Neural cell (in vitro differentiated cells): ENCODE measurements around the gene VPS37B. TPM values are rescaled to one million over a fixed set of nuclear protein-coding genes. Genes with fewer than 3 reads are reported as not detected.
A peak's percentile ranks its signal among the peaks of the same experiment; 100 is the strongest.

Experiments
- H2AFZ ChIP-seq: fragments of 200-600, 300-800 bp; sonication (generic), shearing (Covaris generic); 2 replicates; pipeline ENCODE4 v1.6.0; 2014; ENCODE audit warnings: low read depth, mild to moderate bottlenecking, antibody characterized with exemption, low read length, moderate library complexity
- H3F3A ChIP-seq: fragments of 200-600 bp; shearing (Covaris generic); 2 replicates; pipeline ENCODE4 v1.6.1; 2016; ENCODE audit warnings: mild to moderate bottlenecking, moderate library complexity, mixed read lengths, antibody characterized with exemption, low read length; ENCODE audit not compliant: insufficient read depth, poor library complexity, severe bottlenecking
- H3K27ac ChIP-seq: fragments of 200-600, 300-800 bp; sonication (generic), shearing (Covaris generic); 2 replicates; pipeline ENCODE4 v1.5.1; 2014; ENCODE audit warnings: mild to moderate bottlenecking, low read length, moderate library complexity
- H3K27me3 ChIP-seq: fragments of 300-800, 200-600 bp; sonication (generic), shearing (Covaris generic); 2 replicates; pipeline ENCODE4 v1.6.0; 2014; ENCODE audit warnings: mild to moderate bottlenecking, low read depth, low read length, moderate library complexity; ENCODE audit not compliant: insufficient read depth
- H3K36me3 ChIP-seq: fragments of 300-800, 200-600 bp; sonication (generic), shearing (Covaris generic); 2 replicates; pipeline ENCODE4 v1.5.1; 2014; ENCODE audit warnings: mild to moderate bottlenecking, antibody characterized with exemption, low read length, moderate library complexity; ENCODE audit not compliant: insufficient read depth
- H3K4me2 ChIP-seq: fragments of 300-800, 200-600 bp; sonication (generic), shearing (Covaris generic); 2 replicates; pipeline ENCODE4 v1.6.0; 2014; ENCODE audit warnings: mild to moderate bottlenecking, low read length
- H3K4me3 ChIP-seq: fragments of 300-800, 200-600 bp; sonication (generic), shearing (Covaris generic); 2 replicates; pipeline ENCODE4 v1.5.1; 2014; ENCODE audit warnings: mild to moderate bottlenecking, low read length, moderate library complexity
- H3K79me2 ChIP-seq: fragments of 200-600 bp; shearing (Covaris generic); replicated peaks from 2 replicates; pipeline ENCODE4 v1.6.0; 2014; ENCODE audit warnings: mild to moderate bottlenecking, low read length, moderate library complexity; ENCODE audit not compliant: insufficient read depth
- H3K9ac ChIP-seq: fragments of 300-800, 200-600 bp; sonication (generic), shearing (Covaris generic); 2 replicates; pipeline ENCODE4 v1.6.1; 2016; ENCODE audit warnings: mild to moderate bottlenecking, low read length, mixed read lengths
- H3K9me2 ChIP-seq: fragments of 200-600 bp; shearing (Covaris generic); 2 replicates; pipeline ENCODE4 v1.6.1; 2016; ENCODE audit warnings: mild to moderate bottlenecking, low read length, mixed read lengths; ENCODE audit not compliant: insufficient read depth
- H3K9me3 ChIP-seq: fragments of 200-600, 300-800 bp; sonication (generic), shearing (Covaris generic); 2 replicates; pipeline ENCODE4 v1.6.1; 2016; ENCODE audit warnings: mild to moderate bottlenecking, mixed run types, low read length, moderate library complexity, mixed read lengths
- H4K20me1 ChIP-seq: fragments of 200-600 bp; shearing (Covaris generic); 2 replicates; pipeline ENCODE4 v1.6.1; 2016; ENCODE audit warnings: mild to moderate bottlenecking, mixed run types; ENCODE audit not compliant: insufficient read depth
- EP300 ChIP-seq: fragments of 450-650 bp; conservative IDR thresholded peaks from 2 replicates; pipeline ENCODE4 v1.6.1; 2014; ENCODE audit warnings: antibody characterized with exemption, mild to moderate bottlenecking, moderate library complexity; ENCODE audit not compliant: poor library complexity, severe bottlenecking
- EZH2 ChIP-seq: fragments of 200-600, 300-800 bp; shearing (Covaris generic), sonication (generic); IDR thresholded peaks from 2 replicates; pipeline ENCODE4 v1.6.1; 2014; ENCODE audit warnings: antibody characterized with exemption, low read length, borderline replicate concordance, mild to moderate bottlenecking; ENCODE audit not compliant: insufficient read depth, poor library complexity, severe bottlenecking
- POLR2AphosphoS5 ChIP-seq: IDR thresholded peaks from 2 replicates; pipeline ENCODE4 v1.6.1; 2012
- RAD21 ChIP-seq: fragments of 450-650 bp; conservative IDR thresholded peaks from 2 replicates; pipeline ENCODE4 v1.6.1; 2014; ENCODE audit warnings: antibody characterized with exemption, mild to moderate bottlenecking, moderate library complexity
- REST ChIP-seq: IDR thresholded peaks from 2 replicates; pipeline ENCODE4 v1.6.1; 2012; ENCODE audit warnings: borderline replicate concordance
- TAF1 ChIP-seq: IDR thresholded peaks from 2 replicates; pipeline ENCODE4 v1.6.1; 2012; ENCODE audit warnings: low read depth
- polyA plus RNA-seq: library from polyadenylated mRNA; depleted of rRNA; stranded (reverse); fragments of >200 nt; gene quantifications from 2 replicates; pipeline ENCODE4 v1.2.3, GENCODE V29; 2014
- TF ChIP-seq, protein P1 (sequence below): fragments of 450-650 bp; IDR thresholded peaks from 2 replicates; pipeline ENCODE4 v1.5.1; 2014; ENCODE audit warnings: antibody characterized with exemption, mild to moderate bottlenecking, moderate library complexity; ENCODE audit not compliant: poor library complexity, severe bottlenecking

Gene VPS37B
- polyA plus RNA-seq, 1 donor from 2014 or later = 30.2 TPM

- Histone ChIP-seq H3K9me2 (no peaks in the 10 kb centered on the region), H3K27ac (no peak overlapping the region), H3K27me3 (no peaks in the 10 kb centered on the region), H3K4me2 (no peak overlapping the region), H3K4me3 (no peak overlapping the region), H3F3A (no peaks in the 10 kb centered on the region), H3K79me2 (no peaks in the 10 kb centered on the region), H3K9me3 (no peaks in the 10 kb centered on the region), H3K36me3 (no peaks in the 10 kb centered on the region), H2AFZ (no peak overlapping the region), H3K9ac (no peak overlapping the region), H4K20me1 (no peaks in the 10 kb centered on the region)
- TF ChIP-seq EZH2 = no peak
- no peak for TF ChIP-seq REST
- no peak for TF ChIP-seq EP300
- TF ChIP-seq, protein P1, sequence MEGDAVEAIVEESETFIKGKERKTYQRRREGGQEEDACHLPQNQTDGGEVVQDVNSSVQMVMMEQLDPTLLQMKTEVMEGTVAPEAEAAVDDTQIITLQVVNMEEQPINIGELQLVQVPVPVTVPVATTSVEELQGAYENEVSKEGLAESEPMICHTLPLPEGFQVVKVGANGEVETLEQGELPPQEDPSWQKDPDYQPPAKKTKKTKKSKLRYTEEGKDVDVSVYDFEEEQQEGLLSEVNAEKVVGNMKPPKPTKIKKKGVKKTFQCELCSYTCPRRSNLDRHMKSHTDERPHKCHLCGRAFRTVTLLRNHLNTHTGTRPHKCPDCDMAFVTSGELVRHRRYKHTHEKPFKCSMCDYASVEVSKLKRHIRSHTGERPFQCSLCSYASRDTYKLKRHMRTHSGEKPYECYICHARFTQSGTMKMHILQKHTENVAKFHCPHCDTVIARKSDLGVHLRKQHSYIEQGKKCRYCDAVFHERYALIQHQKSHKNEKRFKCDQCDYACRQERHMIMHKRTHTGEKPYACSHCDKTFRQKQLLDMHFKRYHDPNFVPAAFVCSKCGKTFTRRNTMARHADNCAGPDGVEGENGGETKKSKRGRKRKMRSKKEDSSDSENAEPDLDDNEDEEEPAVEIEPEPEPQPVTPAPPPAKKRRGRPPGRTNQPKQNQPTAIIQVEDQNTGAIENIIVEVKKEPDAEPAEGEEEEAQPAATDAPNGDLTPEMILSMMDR = no peak
Measured at GRCh38 chr12:122864894-122865253, 31.1 kb downstream of the VPS37B start.

GRCh38 chr12:122862872-122863701 lies 32.8 kb downstream of the VPS37B start:
- H3K4me3 ChIP-seq = no peak overlapping the region
- TF ChIP-seq RAD21 (no peak), POLR2AphosphoS5 (peak; percentile 6)
- H3K27me3 ChIP-seq = no peaks in the 10 kb centered on the region
- H4K20me1 ChIP-seq = no peaks in the 10 kb centered on the region
- no peak overlapping the region for H3K9ac ChIP-seq
- no peak overlapping the region for H3K27ac ChIP-seq
- no peaks in the 10 kb centered on the region for H3K9me3 ChIP-seq
- no peaks in the 10 kb centered on the region for H3K79me2 ChIP-seq
- H3K36me3 ChIP-seq = no peaks in the 10 kb centered on the region
- no peak overlapping the region for H3K4me2 ChIP-seq
- H3K9me2 ChIP-seq = no peaks in the 10 kb centered on the region
- H2AFZ ChIP-seq = no peak overlapping the region
- no peaks in the 10 kb centered on the region for H3F3A ChIP-seq

- no peaks in the 10 kb centered on the region for H3F3A ChIP-seq
- no peaks in the 10 kb centered on the region for H3K79me2 ChIP-seq
- no peaks in the 10 kb centered on the region for H4K20me1 ChIP-seq
- no peak overlapping the region for H2AFZ ChIP-seq
- H3K9me2 ChIP-seq = no peaks in the 10 kb centered on the region
- no peak overlapping the region for H3K4me3 ChIP-seq
- no peaks in the 10 kb centered on the region for H3K36me3 ChIP-seq
- no peak overlapping the region for H3K4me2 ChIP-seq
- no peak for TF ChIP-seq TAF1
- TF ChIP-seq POLR2AphosphoS5 = no peak
- no peaks in the 10 kb centered on the region for H3K27me3 ChIP-seq
- H3K27ac ChIP-seq = no peak overlapping the region
- no peaks in the 10 kb centered on the region for H3K9me3 ChIP-seq
- no peak overlapping the region for H3K9ac ChIP-seq
Measured at GRCh38 chr12:122862110-122862634, 33.8 kb downstream of the VPS37B start.
